GM20431 (cell line): ENCODE measurements around the gene RREB1.

Experiments
- in situ Hi-C: fragments of 300-500 bp; cut with MseI, MboI; formaldehyde crosslinking; loops from one replicate; pipeline ENCODE4 v1.15.0; 2020; ENCODE audit warnings: low sequenced_read_pairs; ENCODE audit not compliant: unreplicated experiment

RREB1 gene

DNA sequence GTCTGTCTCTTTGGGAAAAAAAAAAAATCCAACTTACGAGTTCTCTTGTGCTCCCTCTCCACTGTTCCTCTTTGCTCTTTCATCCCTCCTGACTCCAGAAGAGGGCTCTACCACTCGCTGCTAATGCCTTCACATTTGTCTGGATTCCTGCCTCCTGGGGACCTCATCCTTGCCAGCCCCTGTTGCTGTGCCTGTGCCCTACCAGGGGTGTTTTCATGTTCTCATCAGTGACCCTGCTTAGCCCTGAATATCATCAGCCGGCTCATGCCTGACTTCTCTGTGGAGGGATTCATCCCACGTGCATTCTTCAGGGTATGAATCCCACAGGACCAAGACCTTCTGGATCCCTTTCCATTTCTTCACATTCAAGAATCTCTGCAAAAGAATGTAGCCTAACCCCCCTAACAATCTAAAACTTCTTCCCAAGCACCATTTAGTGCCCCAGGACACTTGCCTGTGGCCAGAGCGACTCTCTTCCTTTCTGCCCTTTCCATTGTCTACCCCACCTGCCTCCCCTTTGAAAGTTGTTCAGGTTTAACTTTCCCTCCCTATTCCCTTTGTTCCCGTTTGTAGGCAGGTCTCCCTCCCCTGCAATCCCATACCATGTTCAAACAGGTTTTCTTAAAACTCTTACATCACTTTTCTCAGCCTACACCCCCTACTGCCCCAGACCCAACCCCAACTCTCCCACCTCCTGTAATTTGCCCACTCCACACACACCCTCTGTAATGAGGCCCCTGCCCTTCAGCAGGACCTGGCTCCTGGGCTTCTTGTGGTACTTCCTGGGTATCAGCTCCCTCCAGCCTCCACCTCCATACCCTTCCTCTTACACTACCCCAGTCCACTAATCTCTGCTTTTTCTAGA is 50.2 kb downstream of the RREB1 start:
- in situ Hi-C loops, result no loop called here

DNA sequence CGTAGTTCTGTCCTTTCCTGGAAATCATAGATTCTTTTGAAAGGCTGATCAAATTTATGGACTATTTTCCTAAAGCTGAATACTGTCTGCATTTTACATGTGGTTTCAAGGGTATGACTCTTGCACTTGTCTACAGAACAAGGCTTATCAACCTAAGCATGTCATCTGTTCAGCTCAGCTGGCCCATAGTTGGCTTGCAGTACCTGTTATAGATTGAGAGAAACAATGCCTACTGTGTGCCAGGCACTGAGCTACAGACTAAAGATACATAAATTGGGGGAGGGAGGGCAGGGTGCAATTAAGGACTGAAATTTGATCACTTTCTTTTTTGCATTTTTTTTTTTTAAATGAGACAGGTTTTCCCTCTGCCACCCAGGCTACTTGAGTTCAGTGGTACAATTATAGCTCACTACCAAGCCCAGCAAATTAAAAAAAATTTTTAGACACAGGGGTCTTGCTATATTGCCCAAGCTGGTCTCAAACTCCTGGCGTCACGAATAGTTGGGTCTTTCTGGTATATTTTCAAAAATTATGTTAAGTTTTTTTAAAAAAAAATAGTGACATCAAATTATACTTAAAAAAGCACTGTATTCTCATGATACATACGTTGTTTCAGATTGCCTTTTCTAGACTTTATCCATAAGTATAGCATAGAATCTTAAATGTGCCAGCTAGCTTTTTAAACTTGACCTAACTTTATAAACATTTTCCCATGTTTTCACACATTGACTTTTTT is 52.2 kb downstream of the RREB1 start:
- in situ Hi-C loops, result no loop called here

DNA sequence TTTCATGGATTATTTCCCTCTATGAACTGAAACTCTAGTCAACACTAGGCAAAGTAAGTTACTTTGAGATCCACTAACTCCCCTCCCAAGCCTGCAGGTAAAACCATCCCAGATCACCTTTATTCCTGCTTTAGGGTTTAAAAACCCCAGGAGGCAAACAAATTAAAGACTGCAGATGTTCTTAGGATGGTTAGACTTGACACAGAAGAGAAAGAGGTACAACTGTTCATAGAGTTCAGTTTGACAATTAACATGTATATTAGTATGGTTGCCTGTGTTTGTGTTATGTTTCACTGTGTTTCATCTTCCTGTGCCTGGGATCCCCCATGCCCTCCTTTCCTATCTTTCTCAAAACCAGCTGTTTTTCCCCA is 53.5 kb downstream of the RREB1 start:
- in situ Hi-C loops, result no loop called here

DNA sequence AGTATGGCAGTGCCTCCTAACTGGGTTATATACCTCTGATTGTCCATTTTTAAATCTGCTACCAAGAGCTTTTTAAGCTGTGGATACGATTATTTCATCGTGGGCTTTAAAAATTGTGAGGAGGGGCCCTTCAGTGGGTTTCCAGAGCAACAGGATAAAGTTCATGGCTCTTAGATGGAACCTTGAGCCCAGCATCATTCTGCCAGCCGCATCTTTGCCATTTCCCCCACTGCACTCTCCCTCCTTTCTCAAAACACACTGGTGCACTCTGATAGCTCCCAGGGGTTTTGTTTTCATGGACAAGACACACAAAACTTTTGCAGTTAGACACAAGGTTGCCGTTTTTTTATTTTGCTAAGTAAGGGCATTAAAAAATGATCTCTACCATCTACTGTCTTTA is 54.1 kb downstream of the RREB1 start:
- in situ Hi-C loops, result no loop called here

DNA sequence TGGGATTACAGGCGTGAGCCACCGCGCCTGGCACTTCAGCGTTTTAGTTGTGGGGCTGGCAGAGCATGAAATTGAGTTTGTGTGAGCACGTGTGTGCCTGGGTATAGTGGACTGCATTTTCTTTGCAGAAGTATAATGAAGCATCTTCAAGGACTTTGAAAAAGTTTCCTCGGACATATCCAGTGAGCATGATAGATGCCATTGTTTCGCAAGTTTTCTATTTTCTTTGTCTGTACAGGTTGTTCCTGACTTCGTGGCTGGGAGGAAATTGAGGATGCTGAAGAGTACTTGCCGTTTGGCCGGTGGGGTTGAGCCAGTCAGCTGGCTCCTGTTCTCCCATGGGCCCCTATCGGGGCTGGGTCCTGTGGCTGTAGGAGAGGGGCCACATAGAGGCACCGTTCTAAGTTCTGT is 55.9 kb downstream of the RREB1 start:
- in situ Hi-C loops, result no loop called here

DNA sequence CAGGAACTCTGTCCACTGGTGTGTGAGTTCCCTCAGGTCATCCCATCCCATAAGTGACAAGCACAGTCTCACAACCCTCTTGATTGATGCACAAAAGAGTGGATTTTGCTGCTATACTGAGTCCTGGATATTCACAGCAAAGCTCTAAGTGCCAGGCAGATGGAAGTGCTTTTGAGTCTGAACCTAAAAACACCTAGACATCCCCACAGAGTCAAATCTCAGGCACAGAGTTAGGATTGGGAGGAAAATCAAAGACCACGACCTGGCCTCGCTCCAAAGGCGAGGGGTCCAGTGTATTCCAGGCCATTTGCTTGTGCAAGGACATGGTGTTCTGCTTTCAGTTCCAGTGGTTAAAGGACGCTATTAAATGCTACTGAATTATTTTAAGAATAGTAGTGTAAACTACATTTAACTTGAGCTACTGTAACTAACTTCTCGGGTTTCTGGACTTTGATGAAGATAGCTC is 56.8 kb downstream of the RREB1 start:
- in situ Hi-C loops, result no loop called here

DNA sequence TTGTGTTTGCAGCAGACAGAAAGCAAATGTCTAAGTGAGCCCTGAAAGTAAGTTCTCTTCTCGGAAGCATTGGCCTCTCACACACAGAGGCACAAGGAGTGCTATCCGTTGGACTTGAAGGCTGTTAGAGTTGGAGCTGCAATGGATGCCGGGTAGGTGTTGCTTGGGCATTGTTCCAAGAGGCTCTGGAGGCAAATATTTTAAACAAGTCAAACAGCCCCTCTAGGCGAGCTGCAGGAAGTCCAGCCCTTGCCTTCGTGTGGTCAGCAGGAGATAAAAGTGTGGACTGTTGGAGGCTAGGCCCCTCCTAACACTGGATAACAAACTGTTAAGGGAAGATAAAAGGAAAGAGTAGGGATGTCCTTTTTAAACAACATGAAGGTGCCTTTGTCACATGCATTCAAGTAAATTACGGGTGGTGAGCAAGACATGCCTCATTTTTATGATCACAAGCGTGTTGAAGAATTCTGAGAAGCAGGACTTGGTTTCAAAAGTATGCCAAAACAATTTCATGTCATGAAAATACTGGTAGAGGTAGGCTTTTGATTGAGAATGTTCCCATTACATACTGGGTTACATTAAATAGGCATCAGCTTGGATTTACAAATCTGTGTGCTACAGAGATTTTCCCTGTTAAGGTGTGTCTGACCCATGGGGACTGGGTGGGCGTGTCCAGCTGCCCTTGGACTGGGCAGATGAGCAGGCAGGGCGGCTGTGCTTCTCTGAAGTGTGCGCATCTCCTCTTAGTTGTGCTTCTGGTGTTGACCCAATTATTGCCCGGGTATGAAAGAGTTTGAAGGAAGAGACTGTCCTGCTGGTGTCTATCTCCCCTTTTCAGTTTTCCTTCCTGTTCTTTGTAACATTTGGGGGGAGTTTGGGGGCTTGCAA is 57.5 kb downstream of the RREB1 start:
- in situ Hi-C loops, result no loop called here

DNA sequence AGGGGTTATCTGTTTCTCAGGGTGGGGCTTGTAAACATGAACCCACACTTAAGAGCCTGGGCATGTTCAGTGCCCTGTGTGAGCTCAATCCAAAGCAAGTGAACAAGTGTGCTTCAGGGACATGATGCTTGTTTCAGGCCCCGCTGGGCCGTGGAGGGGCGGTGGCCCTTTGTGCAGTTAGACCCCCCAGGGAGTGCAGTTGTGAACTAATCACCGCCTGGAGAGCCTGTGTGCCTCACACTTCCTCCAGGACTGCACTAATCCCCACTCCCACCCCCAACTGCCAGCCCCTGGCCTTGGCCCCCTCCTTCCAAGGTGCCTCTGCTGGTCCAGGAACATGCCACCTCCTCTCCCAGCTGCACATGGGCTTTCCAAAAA is 58.1 kb downstream of the RREB1 start:
- in situ Hi-C loops, result no loop called here

DNA sequence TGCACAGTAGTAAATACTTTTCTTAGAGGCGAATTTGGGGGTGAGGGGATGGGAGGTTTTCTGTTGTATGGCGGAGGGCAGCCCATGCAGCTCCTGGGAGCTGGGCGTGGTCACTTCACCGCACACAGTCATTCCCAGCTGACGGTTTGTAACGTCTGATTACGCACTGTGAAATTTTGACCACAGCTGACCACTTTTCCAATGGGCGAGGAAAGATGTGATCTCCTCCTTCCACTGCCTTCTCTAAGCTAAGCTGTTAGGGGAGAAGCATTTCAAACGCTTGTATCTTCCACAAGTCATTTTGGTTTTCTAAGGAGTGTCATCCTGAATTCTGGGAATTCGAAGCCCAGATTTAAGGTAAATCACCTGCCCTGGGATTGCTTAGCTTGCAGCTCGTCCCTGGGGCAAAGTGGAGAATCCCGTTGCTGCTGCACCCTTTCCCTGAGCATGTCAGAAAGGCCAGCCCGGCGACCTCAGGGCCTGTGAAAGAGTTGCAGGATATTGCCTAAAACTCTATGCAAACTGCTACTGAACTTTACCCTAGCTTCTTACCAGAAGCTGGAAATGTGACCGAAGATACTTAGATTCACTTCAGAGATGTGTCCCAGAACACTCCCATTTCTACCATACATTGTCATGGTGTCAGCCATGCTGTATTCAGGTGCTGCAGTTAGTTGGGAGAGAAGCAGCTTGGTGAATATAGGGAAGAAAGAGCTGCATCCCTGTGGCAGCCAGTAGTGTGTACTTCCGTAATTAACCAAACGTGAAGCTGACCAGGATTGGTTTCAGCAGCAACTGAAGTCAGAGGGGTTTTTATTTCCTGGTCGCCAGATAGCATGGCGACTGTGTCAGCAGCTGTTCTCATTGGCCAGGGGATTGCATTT is 58.9 kb downstream of the RREB1 start:
- in situ Hi-C loops, result no loop called here

DNA sequence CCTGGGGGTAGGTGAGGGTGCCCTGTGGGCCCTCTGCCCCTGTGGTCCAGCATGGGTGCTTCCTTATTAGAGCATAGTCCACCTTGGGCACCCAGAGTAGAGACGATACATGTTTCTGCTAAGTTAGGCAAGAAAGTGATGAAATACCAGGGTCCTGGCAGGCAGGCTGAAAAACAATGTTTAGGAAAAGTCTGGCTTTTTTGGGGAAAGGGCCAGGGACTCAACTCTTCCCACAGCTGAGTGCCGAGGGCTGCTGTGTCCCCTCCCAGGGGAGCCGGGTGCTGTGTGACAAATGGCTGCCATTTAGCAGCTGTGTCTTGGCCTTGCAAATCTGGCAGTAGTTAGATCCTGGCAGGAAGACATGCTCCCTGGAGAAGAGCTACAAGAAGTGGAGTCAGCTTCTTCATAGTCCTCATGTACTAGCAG is 61.5 kb downstream of the RREB1 start:
- in situ Hi-C loops, result no loop called here

DNA sequence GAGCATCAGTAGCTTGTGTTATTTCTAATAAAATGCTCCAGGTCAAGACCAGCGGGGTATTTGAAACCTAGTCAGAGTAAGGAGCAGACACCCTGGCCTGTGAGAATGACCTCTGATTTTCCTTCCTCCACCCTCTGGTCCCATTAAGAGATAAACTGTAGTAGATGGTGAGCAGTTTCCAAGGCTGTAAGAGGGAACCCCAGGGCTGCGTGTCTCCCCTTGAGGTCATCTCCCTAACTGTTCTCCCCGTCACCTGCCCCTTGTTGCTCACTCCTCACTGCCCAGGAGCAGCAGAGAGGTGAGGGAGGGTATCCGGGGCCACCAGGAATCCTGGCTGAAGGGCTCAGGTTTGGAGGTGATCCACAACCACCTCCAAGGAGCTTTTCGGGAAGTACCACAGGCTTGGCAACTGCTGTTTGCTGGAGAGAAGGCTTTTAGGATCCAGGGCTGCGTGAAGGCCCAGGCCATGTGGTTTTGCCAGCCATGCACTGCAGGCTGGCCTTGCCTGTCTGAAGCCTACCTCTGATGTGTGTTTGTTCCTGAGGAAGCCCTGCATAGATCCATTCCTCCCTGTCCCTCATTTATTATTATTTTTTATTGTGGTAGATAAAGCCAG is 62.5 kb downstream of the RREB1 start:
- in situ Hi-C loops, result no loop called here

DNA sequence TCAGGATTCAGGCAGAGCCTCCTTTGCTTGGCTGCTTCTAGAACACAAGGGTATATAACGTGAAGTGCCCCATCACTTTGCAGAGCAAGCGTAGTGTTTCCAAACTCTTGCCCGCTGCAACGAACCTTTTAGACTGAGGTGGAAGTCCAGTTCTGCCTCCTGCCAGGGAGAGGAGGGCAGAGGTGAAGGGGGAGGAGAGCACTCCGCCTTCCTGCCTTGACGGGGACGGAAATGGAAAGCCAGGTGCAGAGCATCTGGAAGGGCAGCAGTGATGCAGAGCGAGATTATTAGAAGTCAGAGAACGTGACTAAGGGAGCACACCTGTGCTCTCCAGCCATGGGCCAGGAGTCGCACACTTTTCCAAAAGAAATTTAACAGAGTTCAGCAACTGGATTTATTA is 63.4 kb downstream of the RREB1 start:
- in situ Hi-C loops, result no loop called here

DNA sequence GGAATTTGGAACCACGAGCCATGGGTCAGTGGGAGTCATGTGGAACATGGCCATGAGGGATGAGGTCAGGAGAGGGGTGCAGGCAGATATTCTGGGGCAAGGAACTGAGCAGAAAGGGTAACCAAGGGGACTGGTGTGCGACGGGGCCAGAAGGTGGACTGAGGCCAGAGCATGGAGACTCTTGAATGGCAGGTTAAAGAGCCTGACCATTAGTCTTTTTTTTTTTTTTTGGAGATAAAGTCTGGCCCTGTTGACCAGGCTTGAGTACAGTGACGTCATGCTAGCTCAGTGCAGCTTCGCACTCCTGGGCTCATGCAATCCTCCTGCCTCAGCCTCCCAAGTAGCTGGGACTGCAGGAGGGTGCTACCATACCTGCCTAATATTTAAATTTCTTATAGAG is 64.0 kb downstream of the RREB1 start:
- in situ Hi-C loops, result no loop called here

DNA sequence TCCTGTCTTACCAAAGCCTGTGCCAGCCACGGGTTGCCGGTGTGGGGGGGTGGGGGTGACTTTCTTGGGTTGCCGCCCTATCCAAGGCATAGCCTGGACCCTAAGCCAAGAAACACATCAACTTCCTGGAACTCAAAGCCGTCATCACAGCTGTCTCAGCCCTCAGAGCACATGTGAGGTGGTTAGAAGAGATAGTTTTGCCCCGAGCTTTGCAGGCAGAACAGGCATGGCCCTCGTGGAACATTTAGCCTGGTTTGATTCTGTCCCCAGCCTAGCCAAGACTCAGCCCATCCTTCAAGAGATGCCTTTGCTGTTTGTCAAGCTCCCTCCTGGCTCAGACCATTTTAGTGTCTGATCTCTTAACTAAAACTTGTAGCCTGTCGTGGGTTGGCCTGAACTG is 64.9 kb downstream of the RREB1 start:
- in situ Hi-C loops, result no loop called here

DNA sequence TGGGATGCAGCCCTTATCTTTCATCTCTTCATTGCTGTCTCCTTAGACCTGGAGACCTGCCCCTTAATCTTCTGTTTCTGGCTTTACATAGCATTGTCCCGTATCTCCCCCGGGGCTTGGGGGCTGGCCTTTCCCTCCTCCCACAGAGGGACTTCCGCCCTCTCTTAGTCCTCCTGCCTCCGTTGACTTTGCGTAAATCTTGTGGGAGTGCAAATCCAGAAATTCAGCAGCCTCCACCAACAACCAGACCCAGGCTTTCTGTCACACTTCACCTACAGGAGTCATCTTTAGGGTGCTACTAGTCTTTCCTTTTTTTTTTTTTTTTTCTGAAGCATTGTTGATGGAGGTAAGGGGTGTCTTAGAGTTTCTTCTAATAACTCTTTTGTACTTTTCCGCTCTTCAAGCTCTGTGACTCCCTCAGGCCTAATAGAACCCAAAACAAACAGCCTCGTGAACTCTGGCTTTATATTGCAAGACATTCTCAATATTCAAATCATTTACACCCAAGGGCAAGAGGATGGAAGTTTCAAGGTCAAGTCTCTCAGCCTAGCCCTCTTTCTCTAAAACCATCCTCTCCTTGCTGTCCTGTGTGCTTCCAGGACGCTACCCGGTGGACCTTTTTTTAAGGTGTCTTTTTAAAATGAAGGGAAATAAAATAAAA is 66.2 kb downstream of the RREB1 start:
- in situ Hi-C loops, result no loop called here

DNA sequence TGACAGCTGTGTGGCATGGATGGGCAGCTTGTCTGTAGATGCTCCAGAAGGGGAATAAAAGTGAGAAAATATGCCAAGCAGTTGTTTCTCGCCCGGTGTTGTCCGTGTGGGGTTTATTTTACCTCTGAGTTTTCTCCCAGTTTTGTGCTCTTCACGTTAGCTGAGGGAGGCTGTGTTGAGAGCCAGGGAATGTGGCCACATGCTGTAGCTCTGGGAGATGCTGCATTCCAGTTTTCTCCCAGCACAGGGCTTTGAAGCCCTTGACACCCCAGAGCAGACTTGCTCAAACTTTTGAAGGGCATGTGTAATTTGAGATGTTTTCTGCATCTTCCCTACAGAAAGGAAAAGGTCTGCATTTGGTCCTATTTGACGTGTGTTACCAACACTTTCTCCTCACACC is 67.7 kb downstream of the RREB1 start:
- in situ Hi-C loops, result no loop called here

DNA sequence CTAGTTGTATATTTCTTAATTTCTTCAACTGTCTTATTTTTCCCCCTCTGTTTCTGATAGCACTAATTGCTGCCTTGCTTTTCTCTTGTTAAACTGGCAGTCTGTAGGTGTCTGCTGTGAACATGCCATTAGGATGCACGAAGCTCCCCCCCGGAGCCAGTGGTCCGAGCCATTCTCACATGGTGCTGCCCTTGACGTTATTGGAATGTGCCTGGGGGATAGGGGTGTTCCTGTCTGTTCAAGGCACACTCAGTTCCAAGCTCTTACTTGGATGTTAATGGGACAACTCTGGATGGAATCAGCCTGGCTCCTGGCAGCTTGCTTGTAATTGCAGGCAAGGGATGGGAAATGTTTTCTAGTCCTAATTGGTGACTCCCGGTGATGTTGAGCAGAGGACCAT is 68.4 kb downstream of the RREB1 start:
- in situ Hi-C loops, result no loop called here

DNA sequence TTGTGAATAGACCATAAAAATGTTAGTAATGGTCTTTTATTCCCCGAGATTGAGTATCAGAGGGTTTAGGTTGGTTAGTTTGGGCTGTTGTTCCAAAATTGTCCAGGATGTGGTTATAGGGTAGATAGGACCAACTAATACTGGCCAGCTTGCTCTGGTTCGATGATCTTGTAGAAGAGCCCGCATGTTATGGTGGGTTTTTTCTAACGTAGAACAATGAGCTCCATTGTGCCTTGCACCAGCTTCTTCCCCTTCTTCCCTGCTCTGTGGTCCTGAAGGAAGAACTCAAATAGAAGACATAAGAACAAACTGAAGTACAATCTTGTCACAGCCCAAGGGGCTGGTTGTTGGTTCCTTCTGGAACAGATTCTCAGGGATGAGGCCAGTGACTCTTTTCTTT is 70.5 kb downstream of the RREB1 start:
- in situ Hi-C loops, result no loop called here

DNA sequence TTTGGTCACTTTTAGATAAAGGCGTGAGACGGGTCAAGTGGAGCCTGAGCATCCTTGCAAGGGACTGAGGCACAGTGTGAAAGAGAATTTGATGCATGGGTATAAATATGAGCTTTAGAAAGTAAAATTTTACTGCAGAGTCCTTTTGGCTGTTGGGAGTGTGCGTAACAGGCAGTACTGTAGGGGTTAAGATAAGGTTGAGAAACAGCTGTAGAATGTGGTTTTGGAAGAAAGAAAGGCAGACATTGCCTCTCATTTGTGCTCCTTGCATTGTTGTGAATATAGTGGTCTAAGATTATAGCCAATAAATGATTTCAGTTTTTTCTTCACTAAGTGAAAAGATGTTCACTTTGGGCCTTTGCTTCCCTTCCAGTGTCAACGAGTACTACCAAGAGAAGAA is 73.0 kb downstream of the RREB1 start:
- in situ Hi-C loops, result no loop called here
